ENCODE data around the gene ME1.
"Not testable (repeated sequence)": the region's sequence is repeated elsewhere in the genome, so short reads cannot be mapped to it uniquely, and the experiment has no call there.

The ME1 gene

DNA sequence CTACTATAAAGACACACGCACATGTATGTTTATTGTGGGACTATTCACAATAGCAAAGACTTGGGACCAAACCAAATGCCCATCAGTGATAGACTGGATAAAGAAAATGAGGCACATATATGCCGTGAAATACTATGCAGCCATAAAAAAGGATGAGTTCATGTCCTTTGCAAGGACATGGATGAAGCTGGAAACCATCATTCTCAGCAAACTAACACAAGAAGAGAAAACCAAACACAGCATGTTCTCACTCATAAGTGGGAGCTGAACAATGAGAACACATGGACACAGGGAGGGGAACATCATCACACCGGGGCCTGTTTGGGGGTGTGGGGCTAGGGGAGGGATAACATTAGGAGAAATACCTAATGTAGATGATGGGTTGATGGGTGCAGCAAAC is 174.1 kb downstream of the ME1 start:
- not testable (repeated sequence) for DNase-seq (ENCODE audit: low spot score)

GRCh38 chr6:83252719-83253118 is 178.1 kb downstream of the ME1 start:
- no peak for DNase-seq (ENCODE audit: low spot score)

DNA sequence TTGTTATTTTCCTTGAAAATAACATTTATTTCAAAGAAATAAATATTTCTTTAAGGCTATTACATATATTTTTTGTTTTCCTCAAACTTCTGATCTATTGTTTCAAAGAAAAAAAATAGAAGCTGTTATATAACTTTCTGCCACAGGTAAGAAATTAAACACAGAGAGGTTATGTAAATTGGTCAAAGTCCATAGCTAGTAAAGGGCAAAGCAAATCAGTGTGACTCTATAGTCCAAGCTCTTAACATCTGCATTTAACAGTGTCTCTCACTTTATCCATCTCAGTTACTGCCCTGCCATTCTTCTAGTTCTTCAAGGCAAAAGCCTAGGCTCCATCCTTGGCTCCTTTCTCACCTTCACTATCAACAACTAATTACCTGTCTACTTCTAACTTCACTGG is 180.6 kb downstream of the ME1 start:
- no peak for DNase-seq (ENCODE audit: low spot score)

- DNase-seq (ENCODE audit: low spot score): no peak
These were observed 183.4 kb downstream of the ME1 start for GRCh38 chr6:83247471-83247870.

- DNase-seq (ENCODE audit: low spot score): no peak
These were observed 199.7 kb downstream of the ME1 start for GRCh38 chr6:83231146-83231545.

DNA sequence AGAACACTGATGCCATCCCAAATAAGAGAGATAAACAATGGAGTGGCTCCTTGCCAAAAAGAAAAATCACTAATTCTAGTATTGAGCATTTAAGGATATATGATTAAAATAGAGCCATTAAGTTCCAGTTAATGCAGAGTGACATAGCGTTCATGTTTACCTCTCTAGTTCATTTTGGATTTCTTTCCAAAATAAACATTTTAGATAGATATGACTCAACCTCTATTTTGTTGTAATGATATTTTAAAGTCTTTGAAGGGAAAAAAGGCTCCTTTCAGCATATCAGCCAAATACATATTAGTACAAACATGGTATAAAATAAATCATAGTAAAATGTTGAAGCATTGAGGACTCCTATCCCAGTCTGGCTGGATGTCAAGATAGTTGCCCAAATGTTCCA is 204.3 kb downstream of the ME1 start:
- DNase-seq (ENCODE audit: low spot score): no peak

- peak; percentile 25 for DNase-seq (ENCODE audit: low spot score)
These were observed 208.9 kb downstream of the ME1 start for GRCh38 chr6:83221889-83222479.

DNA sequence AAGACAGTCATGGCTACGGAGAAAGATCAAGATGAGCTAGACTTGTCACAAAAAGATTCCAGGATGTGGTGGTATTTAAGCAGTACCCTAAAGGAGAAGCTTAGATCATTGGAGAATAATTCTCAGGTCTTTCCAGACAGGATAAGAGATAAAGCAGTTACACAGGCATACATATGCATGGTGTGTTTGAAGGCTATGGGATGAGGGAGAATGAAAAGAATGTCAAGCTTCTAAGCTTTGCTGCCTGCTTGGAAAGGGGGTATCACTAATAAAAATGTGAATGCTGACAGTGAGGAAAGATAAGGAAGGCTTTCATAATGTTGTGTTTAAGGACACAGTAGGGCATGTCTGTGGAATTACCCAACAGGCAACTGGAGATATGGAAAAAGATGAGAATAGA is 209.6 kb downstream of the ME1 start:
- no peak for DNase-seq (ENCODE audit: low spot score)

DNA sequence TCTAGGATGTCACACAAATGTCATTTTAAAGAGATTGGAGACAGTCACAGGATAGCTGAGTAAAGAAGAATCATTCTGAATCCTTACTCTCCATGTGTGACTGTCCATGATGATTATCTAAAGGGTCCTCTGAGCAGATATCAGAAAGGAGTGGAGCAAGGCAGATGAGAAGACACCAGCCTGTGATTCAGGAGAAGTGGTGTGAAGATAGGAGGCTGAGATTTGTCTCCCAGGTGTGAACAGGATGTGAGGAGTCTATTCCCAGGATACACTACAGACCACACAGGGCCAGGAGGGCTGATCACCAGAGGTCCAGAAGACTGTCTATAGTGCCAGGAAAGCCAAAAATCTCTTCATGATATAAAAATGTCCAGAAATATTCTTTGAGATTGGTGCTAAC is 210.7 kb downstream of the ME1 start:
- no peak for DNase-seq (ENCODE audit: low spot score)

DNA sequence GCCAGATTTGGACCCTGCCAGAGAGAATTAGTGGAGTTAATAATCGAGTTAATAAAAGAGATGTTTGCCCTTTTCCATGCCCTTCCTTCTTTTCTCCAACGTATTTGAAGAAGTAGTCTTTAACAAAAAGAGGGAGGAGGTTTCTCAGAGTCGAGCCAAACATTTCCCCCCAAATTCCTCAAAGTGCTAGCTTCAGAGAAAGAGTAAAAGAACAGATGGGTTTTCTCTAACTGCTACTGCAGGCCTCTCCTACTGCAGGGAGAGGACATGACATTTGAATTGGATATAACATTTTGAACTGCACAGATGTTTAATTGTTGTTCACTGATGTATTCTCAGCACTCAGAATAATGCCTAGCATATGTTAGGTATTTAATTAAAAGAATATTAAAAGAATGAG is 212.2 kb downstream of the ME1 start:
- no peak for DNase-seq (ENCODE audit: low spot score)

GRCh38 chr6:83216806-83217205 is 214.0 kb downstream of the ME1 start:
- no peak for DNase-seq (ENCODE audit: low spot score)

- peak; percentile 37 for DNase-seq (ENCODE audit: low spot score)
These were observed 215.5 kb downstream of the ME1 start for GRCh38 chr6:83215131-83216047.

GRCh38 chr6:83202031-83202430 is 228.8 kb downstream of the ME1 start:
- DNase-seq (ENCODE audit: low spot score): no peak

DNA sequence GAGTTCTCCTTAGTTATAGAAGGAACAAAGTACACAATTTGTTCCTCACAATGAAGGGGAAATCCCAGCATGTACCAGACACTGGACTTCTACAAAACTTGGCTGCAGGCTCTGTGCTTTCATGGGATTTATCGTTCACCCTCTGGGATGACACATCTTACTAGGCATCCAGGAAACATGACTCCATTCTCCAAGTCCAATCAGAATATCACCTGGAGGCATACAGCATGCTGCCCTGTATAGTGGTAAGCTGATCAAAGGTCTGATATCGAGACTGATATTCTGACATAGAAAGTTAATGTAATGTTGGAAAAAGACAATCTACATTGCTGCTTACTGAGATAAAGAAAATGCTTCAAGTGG is 231.0 kb downstream of the ME1 start:
- no peak for DNase-seq (ENCODE audit: low spot score)

- no peak for DNase-seq (ENCODE audit: low spot score)
These were observed 231.5 kb downstream of the ME1 start for GRCh38 chr6:83199173-83199862.

GRCh38 chr6:83198486-83199172 is 232.2 kb downstream of the ME1 start:
- no peak for DNase-seq (ENCODE audit: low spot score)

DNA sequence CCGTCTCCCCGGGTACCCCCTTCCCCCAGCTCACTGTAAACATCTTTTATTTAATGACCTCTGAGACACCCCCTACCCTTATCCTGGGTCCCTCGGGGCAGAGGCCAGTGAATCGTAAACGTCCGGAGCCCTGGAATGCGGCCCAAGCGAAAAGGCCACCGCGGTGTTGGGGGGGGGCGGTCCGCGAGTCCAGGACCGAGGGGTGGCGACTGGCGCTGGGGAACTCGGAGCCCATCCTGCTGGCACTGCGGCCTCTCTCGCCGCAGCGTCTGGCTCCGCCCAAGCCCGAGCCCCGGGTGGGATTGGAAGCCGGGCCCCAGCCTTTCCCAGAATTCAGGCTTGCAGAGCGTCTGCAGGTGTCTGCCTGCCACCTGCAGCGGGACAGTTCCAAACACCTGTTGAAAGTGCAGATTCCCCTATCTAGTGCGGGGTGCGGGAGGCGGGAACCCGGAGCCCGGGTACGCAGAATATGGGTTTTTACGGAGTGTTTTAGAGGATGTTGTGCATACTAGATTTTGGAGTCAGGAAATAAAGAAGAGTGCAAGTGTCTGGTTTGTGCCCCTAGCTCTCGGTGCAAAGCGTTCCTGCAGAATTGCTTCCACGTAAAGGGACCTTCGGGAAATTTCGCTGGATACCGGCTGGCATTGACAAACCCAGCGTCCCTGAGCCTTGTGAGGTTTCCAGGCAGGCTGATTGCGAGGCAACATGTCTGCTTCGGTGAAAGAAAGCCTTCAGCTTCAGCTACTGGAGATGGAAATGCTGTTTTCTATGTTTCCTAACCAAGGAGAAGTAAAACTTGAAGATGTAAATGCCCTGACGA is 236.9 kb downstream of the ME1 start:
- peak; percentile 56 for DNase-seq (ENCODE audit: low spot score)

- peak; percentile 88 for DNase-seq (ENCODE audit: low spot score)
These were observed 237.7 kb downstream of the ME1 start, which contains the start of the genes PGM3 and RWDD2A for GRCh38 chr6:83192871-83193746. TSS of gene PGM3 (minus strand) at chr6:83193265. CDS start at chr6:83191012, 2,253 bp downstream. TSS of gene RWDD2A (plus strand) at chr6:83193357. CDS start at chr6:83194452, 1,095 bp downstream.

DNA sequence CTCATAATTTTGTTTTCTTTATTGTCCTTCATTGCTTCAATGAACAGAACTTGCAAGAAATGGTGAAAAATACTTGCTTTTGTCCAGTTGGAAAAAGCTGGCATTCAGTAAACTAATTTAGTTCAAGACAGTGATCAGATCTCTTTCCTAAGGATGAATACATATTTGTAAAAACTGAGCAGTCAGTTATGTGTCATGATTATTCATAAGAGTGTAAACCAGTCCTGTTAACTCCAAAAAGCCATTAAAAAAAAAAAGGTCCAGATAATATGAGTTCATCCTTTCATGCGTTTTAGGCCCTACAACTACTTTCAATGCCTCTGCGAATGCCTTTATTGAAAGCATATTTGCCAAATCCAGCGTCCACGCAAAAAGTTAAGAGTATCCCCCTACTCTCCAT is 238.4 kb downstream of the ME1 start:
- DNase-seq (ENCODE audit: low spot score): no peak

- DNase-seq (ENCODE audit: low spot score): not testable (repeated sequence)
These were observed 238.9 kb downstream of the ME1 start for GRCh38 chr6:83191974-83192373.
